Measurements from ENCODE around the gene SORL1.
A peak's percentile ranks its signal among the peaks of the same experiment; 100 is the strongest.

Gene SORL1

GRCh38 chr11:121449626-121450025 lies 2.5 kb upstream of the SORL1 start:
- Histone ChIP-seq H3K9ac (ENCODE audit: low read length) (peak overlapping the region; percentile 55), H3K27me3 (ENCODE audit: insufficient read depth, low read length) (no peaks in the 10 kb centered on the region), H3F3A (ENCODE audit: insufficient read depth, low read length) (peaks cover 17% of the 10 kb centered on the region), H3K4me1 (ENCODE audit: insufficient read depth, low read length, severe bottlenecking) (peaks cover 84% of the 10 kb centered on the region), H3K4me3 (ENCODE audit: low read depth, low read length, poor library complexity, severe bottlenecking) (peak overlapping the region; percentile 31), H3K4me2 (ENCODE audit: low read length) (peak overlapping the region; percentile 65), H3K27ac (ENCODE audit: low read depth, low read length, poor library complexity, severe bottlenecking) (peak overlapping the region; percentile 98), H2AFZ (ENCODE audit: low read length) (no peak overlapping the region), H3K36me3 (ENCODE audit: insufficient read depth, low read length) (peaks cover 12% of the 10 kb centered on the region; the same call in 1 of the 2 replicates), H4K20me1 (ENCODE audit: insufficient read depth, low read length) (no peaks in the 10 kb centered on the region), H3K79me2 (ENCODE audit: insufficient read depth, low read length) (peaks cover 24% of the 10 kb centered on the region), H3K9me3 (ENCODE audit: low read length) (no peaks in the 10 kb centered on the region), H3K9me2 (ENCODE audit: low read depth, low read length) (no peaks in the 10 kb centered on the region)
- TF ChIP-seq EZH2 (IDR thresholded peaks at IDR 0.05; ENCODE audit: borderline replicate concordance, low read length), result no peak
- TF ChIP-seq, protein P1, sequence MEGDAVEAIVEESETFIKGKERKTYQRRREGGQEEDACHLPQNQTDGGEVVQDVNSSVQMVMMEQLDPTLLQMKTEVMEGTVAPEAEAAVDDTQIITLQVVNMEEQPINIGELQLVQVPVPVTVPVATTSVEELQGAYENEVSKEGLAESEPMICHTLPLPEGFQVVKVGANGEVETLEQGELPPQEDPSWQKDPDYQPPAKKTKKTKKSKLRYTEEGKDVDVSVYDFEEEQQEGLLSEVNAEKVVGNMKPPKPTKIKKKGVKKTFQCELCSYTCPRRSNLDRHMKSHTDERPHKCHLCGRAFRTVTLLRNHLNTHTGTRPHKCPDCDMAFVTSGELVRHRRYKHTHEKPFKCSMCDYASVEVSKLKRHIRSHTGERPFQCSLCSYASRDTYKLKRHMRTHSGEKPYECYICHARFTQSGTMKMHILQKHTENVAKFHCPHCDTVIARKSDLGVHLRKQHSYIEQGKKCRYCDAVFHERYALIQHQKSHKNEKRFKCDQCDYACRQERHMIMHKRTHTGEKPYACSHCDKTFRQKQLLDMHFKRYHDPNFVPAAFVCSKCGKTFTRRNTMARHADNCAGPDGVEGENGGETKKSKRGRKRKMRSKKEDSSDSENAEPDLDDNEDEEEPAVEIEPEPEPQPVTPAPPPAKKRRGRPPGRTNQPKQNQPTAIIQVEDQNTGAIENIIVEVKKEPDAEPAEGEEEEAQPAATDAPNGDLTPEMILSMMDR (IDR thresholded peaks at IDR 0.05; ENCODE audit: low read length), result no peak

DNA sequence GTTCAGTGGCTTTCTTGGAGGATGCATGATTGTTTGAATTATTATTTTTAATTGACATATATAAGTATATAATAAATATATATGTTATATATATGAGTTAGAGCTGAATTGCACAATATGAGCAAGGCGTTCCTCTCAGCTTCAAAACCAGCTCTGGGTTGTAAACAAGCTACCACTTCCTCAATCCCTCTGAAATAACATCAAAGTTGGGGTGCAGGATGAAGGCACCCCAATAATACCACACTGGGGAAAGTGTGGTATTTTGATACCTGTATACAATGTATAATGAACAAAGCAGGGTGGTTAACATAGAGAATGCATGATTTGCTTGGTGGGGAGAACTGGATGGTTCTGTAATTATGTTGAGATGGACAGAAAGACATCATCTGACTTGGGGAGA lies 1.7 kb upstream of the SORL1 start:
- Histone ChIP-seq H3K79me2 (ENCODE audit: insufficient read depth, low read length) (peaks cover 32% of the 10 kb centered on the region), H3K9me2 (ENCODE audit: low read depth, low read length) (no peaks in the 10 kb centered on the region), H3F3A (ENCODE audit: insufficient read depth, low read length) (peaks cover 17% of the 10 kb centered on the region), H3K36me3 (ENCODE audit: insufficient read depth, low read length) (peaks cover 19% of the 10 kb centered on the region; the same call in 1 of the 2 replicates), H3K4me2 (ENCODE audit: low read length) (peak overlapping the region; percentile 77), H2AFZ (ENCODE audit: low read length) (no peak overlapping the region), H4K20me1 (ENCODE audit: insufficient read depth, low read length) (no peaks in the 10 kb centered on the region), H3K9ac (ENCODE audit: low read length) (peak overlapping the region; percentile 97), H3K4me1 (ENCODE audit: insufficient read depth, low read length, severe bottlenecking) (peaks cover 84% of the 10 kb centered on the region), H3K4me3 (ENCODE audit: low read depth, low read length, poor library complexity, severe bottlenecking) (peak overlapping the region; percentile 97), H3K27me3 (ENCODE audit: insufficient read depth, low read length) (no peaks in the 10 kb centered on the region), H3K9me3 (ENCODE audit: low read length) (no peaks in the 10 kb centered on the region), H3K27ac (ENCODE audit: low read depth, low read length, poor library complexity, severe bottlenecking) (peak overlapping the region; percentile 98)
- TF ChIP-seq, protein P1 (IDR thresholded peaks at IDR 0.05; ENCODE audit: low read length), result no peak
- no peak for TF ChIP-seq EZH2 (IDR thresholded peaks at IDR 0.05; ENCODE audit: borderline replicate concordance, low read length)

GRCh38 chr11:121451178-121451985 lies 732 bp upstream of the SORL1 start:
- Histone ChIP-seq H3K4me3 (ENCODE audit: low read depth, low read length, poor library complexity, severe bottlenecking) (peak overlapping the region; percentile 97), H3K9ac (ENCODE audit: low read length) (peak overlapping the region; percentile 97), H3K4me1 (ENCODE audit: insufficient read depth, low read length, severe bottlenecking) (peaks cover 84% of the 10 kb centered on the region), H3K27ac (ENCODE audit: low read depth, low read length, poor library complexity, severe bottlenecking) (peak overlapping the region; percentile 98), H3K27me3 (ENCODE audit: insufficient read depth, low read length) (no peaks in the 10 kb centered on the region), H3K79me2 (ENCODE audit: insufficient read depth, low read length) (peaks cover 42% of the 10 kb centered on the region), H4K20me1 (ENCODE audit: insufficient read depth, low read length) (no peaks in the 10 kb centered on the region), H3F3A (ENCODE audit: insufficient read depth, low read length) (peaks cover 17% of the 10 kb centered on the region), H3K4me2 (ENCODE audit: low read length) (peak overlapping the region; percentile 77), H3K36me3 (ENCODE audit: insufficient read depth, low read length) (peaks cover 21% of the 10 kb centered on the region; the same call in 1 of the 2 replicates), H3K9me3 (ENCODE audit: low read length) (no peaks in the 10 kb centered on the region), H2AFZ (ENCODE audit: low read length) (no peak overlapping the region), H3K9me2 (ENCODE audit: low read depth, low read length) (no peaks in the 10 kb centered on the region)
- TF ChIP-seq, protein P1 (IDR thresholded peaks at IDR 0.05; ENCODE audit: low read length), result no peak
- no peak for TF ChIP-seq EZH2 (IDR thresholded peaks at IDR 0.05; ENCODE audit: borderline replicate concordance, low read length)
